Activated CD4-positive, CD25-positive, alpha-beta regulatory T cell treated with anti-CD3 and anti-CD28 coated beads, Interleukin-2, amount 50 U/mL, for 24 hours (primary cell): ENCODE results near the gene MCU.
A peak's percentile ranks its signal among the peaks of the same experiment; 100 is the strongest.
"Not testable (repeated sequence)": the region's sequence is repeated elsewhere in the genome, so short reads cannot be mapped to it uniquely, and the experiment has no call there.

Source experiments
- ATAC-seq, 2 donors: fragments of 150-1000 bp; cut with Tn5 transposase; one replicate each; pipeline ENCODE4 v1.10.0; 2021; ENCODE audit warnings: mild to moderate bottlenecking in 1 of 2, moderate library complexity in 1 of 2

MCU gene

DNA sequence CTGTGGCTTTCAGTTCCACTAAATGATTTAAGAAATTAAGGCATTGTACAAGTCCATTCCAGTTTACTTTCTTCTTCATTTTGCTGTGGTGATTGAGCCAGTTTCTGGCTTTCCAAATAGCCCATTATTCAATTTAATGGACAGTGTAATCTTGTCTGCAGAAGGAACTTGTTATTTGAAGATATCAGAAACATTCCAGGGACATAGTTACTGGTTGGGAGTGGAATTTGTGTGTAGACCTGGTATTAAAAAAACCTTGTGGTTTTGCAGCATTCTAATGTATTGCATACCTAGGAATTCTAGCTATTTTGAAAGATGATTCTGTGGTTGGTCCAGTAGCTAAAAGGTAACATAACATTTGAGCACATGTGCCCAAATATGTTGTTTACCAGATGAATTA, 72.2 kb downstream of the MCU start:
- ATAC-seq, result no peak

DNA sequence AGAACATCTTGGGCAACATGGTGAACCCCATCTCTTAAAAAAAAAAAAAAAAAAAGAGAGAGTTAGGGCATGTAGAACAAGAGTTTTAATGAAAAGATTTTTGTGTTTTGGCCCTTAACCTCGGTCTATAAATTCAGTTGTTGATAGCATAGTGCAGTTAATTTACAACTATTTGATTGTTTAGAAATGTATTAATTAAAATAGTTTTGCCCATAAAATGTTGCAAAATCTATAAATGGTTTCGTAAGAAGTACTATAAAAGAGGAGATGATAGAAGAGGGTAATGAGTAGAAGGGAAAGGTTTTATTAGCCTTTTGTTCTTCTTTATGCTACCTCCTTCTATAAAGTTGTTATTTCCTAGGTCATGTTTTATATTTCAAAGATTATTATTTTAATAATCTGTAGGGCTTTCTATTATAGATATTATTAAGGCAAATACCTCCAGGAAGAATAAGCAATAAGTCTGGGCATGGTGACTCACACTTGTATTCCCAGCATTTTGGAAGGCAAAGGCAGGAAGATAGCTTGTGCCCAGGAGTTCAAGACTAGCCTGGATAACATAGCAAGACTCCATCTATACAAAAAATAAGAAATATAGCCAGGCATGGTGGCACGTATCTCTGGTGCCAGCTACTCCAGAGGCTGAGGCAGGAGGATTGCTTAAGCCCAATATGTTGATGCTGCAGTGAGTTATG, 73.3 kb downstream of the MCU start:
- no peak for ATAC-seq

DNA sequence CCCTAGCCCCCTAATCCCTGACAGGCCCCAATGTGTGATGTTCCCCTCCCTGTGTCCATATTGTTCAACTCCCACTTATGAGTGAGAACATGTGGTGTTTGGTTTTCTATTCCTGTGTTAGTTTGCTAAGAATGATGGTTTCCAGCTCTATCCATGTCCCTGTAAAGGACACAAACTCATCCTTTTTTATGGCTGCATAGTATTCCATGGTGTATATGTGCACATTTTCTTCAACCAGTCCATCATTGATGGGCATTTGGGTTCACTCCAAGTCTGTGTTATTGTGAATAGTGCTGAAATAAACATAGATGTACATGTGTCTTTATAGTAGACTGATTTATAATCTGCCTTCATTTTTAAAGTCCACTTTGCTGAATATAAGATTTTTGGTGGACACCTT, 79.3 kb downstream of the MCU start:
- ATAC-seq, result not testable (repeated sequence)

DNA sequence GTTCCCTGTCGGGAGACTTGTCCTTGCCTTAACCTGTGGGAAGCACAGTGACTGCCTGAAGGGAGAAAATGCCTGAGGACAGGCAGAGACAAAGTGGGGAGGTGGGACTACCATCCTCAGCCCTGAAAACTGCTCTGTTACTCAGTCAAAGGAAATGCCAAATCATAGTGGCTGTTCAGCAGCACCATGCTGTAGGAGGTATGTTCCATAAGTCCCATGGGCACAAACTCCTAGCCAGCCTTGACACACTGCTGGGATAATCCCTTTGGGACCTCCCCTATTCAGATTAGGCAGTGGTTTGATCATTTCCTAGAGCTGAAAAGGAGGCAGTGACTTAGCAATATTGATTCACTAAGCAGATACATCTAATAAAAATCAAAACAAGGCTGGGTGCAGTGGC, 80.1 kb downstream of the MCU start:
- no peak for ATAC-seq

DNA sequence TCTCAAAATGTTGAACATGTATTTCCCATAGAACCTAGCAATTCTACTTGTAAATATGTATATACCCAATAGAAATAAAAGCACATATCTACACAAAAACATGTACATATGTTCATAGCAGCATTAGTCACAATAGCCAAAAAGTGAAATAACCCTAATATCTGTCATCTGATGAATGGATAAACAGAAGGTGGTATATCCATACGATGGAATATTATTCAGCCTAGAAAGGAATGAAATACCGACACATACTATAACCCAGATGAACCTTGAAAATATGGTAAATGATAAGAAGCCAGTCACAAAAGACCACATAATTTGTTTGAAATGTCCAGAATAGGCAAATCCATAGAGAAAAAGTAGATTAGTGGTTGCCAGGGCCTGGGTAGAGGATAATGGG, 87.9 kb downstream of the MCU start:
- no peak for ATAC-seq

DNA sequence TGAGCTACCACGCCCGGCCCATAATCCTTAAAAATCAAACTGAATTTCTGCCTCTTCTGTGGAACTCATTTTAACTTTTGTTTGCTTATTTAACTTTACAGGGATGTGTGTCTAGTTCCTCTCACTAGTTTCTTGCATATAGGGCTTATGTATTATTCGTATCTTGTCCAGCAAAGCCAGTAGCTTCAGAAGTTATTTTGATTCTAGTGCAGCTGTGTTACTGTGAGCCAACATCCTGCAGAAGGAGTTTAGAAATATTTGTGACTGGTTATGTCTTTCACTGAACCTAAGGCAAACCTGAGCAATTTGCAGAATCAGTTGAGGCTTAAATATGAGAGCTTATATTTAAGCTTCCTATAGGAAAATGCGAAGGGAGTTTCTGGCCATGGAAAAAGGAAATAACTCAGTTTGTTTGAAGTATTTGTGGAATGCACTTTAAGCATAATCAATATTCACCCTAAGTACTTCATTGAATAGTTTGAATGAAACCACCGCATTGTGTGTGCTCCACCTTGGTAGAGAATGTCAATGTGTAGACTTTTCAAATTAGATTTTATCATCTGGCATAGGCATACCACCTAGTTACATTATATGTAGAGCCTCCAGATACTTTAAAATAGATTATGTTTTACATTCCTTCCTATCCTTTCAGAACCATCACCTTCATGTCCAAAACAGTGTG, 90.8 kb downstream of the MCU start:
- ATAC-seq, result no peak

DNA sequence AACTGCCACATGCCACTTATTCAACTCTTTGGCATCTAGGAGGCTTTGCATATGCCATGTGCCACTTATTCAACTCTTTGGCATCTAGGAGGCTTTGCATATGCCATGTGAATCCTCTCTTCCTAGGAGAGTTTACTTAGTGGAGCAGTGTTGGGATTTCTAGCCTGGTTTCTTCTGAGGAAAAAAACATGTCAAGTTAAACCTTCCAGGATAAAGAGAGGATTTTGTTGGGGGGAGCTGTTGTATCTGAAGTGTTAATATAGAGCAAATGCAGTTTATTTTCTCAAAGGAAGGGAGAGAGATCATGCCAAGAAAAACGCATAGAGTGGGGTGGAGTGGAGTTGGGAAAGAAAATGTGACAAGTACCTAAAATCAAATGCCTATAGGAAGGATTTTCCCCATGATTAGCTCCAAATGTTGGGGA, 91.5 kb downstream of the MCU start:
- ATAC-seq, result no peak

DNA sequence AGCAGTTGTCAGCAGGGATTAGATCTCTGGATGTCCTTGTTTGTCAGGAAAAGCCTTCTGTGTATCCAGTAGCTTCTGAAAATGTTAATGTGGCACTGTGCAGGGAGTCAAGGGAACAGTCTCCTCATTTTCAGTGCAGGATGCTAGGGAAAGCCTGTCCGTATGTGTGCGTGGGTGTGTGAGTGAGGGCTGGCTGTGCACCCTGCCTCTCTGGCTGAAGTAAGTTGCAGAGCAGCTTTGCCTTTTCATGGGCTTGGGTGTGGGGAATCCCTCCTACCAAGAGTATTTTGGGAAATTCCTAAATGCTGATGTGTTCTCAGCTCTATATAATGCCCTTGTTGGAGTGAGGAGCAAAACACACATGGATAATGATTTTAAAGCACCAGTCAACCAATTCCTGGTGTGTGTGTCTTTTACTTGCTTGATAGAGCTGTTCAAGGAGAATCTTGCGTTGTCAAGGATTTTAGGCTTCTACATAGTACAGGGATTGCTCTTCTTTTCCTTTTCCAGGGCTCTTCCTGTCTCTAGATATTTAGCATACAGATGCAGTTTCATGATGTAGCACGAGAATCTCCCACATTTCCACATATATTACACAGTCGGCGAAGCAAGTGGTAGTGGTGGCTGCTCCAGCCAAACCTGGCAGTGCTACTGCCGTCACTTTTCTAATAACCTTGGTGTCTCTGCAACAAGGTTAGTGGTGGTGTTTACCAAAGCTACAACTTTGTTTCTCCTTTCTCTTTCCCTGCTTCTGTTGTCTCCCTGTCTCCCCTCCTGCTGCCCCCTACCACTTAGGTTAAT, 92.8 kb downstream of the MCU start:
- no peak for ATAC-seq

DNA sequence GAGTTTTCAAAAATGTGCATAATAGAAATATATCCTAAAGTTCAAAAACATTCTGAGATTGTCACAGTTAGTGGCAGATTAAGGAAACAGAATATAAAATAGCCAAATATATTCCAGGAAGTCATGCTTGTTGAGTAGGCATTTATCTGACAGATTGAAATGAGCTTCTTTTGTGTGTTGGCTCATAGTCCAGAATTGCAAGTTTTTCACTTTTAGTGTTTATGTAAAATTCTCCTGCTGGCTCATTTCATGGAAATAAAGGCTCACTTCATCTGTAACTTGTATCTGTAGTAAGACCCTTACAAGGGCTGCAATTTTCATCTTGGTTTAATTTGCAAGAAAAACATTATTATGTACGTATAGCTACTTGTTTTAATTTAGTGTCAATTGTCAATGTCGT, 93.5 kb downstream of the MCU start:
- no peak for ATAC-seq

DNA sequence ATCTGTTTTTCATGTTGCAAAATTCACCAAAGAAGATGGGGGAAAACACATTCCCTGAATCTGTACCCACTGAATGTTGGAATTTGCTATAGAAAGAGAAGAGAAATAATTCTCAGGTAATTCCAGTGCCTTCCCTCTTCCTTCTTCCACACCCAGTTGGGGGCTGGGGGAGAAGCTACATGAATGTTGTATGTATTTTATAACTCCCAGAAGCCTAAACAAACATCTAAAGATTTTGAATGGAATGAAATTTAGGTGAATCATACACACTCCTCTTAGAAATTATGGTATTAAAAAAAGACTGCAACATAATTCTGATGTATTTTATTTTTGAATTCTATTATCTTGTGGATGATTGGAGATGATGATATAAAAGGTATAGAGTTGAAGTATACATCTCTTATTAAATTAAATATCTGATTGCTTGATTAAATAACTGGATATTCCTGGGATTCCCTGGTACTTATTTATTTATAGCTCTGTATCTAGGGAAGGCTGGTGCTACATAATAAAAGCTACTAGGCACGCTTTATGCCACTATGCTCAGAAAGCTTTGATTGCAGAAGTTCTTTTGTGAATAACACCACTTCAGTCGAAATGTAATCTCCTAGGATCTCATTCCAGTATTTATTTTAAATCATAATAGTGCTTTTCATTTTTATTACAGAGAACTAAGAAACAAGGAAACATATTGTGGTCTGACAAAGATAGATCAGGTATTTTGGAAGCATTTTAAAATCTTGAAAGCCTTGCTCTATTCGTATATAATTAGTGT, 98.5 kb downstream of the MCU start:
- no peak for ATAC-seq

DNA sequence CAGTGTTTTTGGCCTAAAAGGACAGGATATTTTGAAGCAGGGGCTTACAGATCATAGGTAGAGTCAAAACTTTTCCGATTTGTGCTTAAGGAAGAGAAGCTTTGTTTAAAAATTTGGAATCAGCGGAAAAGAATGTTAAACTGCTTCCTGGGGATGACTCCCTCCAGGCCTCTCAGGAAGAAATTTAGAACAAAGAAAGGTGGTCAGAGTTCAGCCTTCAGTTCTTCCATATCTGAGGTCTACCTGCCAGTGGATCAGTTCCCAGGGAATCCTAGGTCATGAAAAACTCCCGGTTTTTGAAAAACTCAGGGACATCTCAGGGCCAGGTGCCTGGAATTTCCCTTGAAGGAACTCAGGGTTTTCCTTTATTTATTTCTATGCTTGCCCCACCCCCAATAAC, 100.3 kb downstream of the MCU start:
- no peak for ATAC-seq

DNA sequence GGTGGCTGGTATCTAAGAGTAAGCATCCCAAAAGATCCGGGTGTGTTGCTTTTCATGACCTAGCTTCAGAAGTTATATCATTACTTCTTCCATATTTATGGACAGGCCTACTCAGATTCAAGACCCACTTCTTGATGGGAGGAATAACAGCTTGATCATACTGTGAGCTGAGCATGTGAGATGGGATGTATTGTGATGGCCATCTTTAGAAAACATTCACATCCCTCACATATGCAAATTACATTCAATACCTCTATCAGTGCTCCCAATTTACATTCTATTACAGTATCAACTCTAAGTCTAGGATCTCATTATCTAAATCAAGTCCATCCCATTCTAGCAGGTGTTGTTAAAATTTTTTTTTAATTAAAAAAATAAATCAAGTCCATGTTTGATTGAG, 101.8 kb downstream of the MCU start:
- ATAC-seq, result no peak

DNA sequence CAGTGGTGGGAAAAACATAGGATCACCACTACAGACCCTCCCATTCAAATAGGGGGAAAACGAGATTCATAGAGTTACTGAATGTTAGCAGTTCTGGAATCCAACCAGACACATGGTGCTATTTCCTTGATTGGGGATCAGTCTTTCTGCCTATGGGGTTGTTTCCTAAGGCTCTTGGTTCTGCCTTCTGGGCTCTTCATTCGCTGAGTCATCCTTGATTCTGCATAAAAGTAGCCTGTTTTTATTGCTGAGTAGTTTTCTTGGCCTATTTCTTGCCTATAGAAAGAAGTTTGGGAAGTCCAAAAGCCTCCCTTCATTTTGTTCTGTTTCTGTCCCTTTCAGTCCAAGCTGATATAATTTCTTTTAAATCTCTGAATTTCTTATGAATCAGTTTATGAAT, 102.3 kb downstream of the MCU start:
- no peak for ATAC-seq

DNA sequence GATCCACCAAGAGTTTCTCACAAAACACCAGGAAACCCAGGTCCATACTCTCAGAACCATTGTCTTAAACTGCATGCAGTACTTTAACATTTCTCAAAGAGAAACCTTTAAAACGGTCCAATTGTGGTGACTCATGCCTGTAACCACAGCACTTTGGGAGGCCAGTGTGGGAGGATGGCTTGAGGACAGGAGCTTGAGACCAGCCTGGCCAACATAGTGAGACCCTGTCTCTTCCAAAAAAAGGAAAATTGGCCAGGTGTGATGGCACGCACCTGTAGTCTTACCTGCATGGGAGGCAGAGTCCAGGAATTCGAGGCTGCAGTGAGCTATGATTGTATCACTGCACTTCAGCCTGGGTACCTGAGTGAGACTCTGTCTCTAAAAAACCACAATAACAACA, 104.1 kb downstream of the MCU start:
- peak in 1 of 2 donors; percentile 30 for ATAC-seq

DNA sequence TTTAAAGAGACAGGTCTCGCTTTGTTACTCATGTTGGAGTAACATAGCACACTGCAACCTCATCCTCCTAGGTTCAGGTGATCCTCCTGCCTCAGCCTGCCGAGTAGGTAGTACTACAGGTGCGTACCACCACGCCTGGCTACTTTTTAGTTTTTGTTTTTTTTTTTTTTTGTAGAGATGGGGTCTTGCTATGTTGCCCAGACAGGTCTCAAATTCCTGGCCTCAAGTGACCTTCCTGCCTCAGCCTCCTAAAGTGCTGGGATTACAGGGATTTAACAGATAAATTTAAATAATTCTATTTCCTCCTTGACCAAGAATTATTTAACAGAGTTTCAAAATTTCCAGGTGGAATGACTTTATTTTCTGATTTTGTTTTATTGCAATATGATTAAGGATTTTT, 104.6 kb downstream of the MCU start:
- ATAC-seq, result no peak

DNA sequence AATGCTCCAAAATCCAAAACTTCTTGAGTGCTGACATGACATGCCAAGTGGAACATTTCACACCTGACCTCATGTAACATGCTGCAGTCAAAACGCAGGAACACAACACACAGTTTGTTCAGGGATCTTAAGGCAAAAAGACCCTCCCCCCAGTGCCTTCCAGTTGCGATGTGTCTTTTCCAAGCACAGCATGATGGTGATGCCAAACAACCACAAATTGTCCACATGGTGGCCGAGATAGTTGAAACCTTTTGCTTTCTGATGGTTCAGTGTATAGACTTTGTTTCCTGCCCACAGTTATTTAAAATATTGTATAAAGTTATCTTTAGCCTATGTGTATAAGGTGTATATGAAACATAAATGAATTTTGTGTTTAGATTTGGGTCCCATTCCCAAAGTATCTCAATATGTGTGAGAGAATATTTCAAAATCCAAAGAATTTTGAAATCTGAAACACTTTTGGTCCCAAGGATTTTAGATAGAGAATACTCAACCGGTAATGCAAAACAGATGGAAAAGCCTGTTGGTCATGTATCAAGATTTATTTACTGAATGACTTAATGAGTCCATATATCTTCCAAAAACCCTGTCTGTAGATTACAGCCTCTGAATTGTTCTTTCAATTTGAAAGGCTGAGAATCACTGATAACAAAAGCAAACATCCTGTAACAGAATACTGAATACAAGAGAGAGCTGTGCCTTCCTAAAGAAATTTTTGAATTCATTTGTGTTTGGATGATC, 108.2 kb downstream of the MCU start:
- ATAC-seq, result no peak

DNA sequence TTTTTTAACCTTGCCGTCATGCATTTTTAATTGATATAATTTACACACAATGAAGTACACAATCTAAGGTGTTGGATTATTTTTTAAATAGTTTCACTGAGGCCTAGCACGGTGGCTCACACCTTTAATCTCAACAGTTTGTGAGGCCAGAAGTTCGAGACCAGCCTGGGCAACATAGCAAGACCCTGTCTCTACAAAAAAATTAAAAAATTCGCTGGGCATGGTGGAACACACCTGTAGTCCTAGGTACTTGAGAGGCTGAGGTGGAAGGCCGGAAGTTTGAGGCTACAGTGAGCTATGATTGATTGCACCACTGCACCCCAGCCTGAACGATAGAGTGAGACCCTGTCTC, 108.8 kb downstream of the MCU start:
- no peak for ATAC-seq

DNA sequence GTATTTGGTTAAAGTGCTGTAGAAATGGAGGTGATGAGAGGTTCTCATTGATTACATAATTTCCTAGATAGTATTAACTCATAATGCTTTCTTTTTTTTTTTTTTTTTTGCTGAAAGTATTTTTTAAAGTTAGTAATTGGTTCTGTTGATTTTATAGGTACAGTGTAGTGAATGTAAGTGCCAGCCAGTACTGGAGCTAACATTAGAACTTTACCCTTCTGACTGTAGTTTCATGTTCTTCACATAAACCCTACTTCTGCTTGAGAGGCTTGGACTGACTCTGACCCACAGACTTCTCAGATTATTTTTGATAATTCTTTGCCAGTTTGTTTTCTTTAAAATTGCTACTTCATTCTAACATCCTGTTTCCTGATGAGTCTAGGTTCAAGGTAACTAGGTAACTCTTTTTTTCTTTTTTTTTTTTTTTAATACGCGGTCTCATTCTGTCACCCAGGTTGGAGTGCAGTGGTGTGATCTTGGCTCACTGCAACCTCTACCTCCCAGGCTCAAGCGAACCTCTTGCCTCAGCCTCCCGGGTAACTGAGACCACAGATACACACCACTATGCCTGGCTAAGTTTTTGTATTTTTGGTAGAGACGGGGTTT, 109.4 kb downstream of the MCU start:
- ATAC-seq, result peak; percentile 53 to 56

DNA sequence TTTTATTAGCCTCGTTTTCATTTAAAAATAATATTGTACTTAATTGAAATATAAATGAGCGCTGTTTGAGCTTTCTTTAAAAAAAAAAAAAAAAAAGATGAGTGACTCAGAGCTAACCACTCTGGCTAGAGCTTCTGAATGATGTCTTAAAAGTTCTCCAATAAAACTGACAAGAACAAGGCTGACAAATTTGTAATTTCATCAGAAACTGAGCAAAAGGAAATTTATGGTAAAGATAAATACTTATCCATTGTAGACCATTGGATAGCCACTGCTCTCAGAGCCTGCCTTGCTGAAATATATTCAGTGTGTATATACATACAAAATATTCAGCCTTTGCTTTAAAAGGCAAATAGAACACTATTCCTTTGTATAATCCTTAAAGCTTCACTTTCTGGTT, 110.4 kb downstream of the MCU start:
- no peak for ATAC-seq

DNA sequence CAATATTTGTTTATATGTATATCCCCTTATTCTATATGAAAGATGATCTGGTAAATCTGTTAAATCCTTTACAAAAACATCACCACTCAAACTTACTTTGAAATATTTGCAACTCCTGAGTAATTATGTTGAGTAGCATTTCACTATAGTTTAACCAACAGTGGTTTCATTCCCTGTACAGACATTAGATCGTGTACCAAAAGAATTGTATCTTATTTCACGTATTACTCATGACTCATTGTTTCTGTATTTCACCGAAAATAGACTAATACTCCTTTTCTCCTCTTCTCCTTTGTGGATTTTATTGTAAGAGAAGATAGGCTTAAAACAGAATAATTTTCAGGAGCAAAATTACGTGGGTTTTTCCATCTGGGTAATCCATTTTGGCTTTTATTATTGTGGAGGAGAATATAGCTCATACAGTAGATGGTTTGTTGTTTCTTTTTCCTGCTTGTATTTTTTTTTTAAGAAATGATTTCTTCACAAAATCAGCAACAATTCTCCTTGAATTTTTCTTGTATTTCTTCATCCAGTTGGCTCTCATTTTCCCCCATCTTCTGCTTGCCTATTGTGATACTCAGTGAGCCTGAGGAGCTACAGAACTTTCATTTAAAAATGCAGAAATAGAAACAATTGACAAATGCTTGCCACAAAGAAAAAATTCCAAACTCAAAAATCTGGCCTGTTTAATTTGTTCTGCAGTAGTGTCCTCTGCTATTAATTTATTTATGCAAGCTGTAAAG, 111.0 kb downstream of the MCU start:
- peak in 1 of 2 donors; percentile 63 for ATAC-seq

DNA sequence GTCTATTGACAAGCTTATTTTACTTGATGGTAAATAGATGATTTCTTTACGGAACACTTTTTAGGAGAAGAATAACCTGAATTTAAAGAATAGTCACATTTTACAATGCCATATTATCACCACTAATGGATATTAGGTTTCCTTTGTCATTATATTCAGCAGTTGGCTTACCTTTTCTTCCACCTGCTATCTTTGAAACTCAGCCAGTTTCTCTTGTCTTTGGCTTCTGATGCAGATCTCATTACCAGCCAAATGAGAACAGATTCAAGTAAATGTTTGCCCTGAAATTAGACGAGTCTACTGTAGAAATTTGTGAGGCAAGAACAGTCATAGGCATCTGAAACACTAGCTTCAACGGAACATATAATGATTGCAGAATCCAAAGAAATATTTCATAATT, 116.1 kb downstream of the MCU start:
- ATAC-seq, result no peak
